Parathyroid adenoma (tissue), 2 donors: ENCODE data around the gene TMEM131.

Experiments used
- H2AFZ ChIP-seq: fragments of 300-600 bp; sonication (generic); one replicate; pipeline ENCODE4 v1.7.0; 2017; ENCODE audit warnings: antibody characterized with exemption, mild to moderate bottlenecking
- H3K27ac ChIP-seq: fragments of 300-600 bp; sonication (generic); one replicate; pipeline ENCODE4 v1.7.0; 2017
- H3K27me3 ChIP-seq: fragments of 300-600 bp; sonication (generic); one replicate; pipeline ENCODE4 v1.7.0; 2017; ENCODE audit warnings: low read length; ENCODE audit not compliant: control insufficient read depth, insufficient read depth
- H3K36me3 ChIP-seq: fragments of 300-600 bp; sonication (generic); one replicate; pipeline ENCODE4 v1.7.0; 2017; ENCODE audit warnings: low read length; ENCODE audit not compliant: control insufficient read depth, insufficient read depth
- H3K4me1 ChIP-seq: fragments of 300-600 bp; sonication (generic); one replicate; pipeline ENCODE4 v1.7.0; 2017; ENCODE audit warnings: control low read depth
- H3K4me2 ChIP-seq: fragments of 300-600 bp; sonication (generic); one replicate; pipeline ENCODE4 v1.7.0; 2017; ENCODE audit warnings: low read length
- H3K4me3 ChIP-seq: fragments of 300-600 bp; sonication (generic); one replicate; pipeline ENCODE4 v1.7.0; 2017; ENCODE audit warnings: low read depth, low read length
- H3K79me2 ChIP-seq: fragments of 300-600 bp; sonication (generic); one replicate; pipeline ENCODE4 v1.7.0; 2017; ENCODE audit warnings: control low read depth
- H3K9ac ChIP-seq: fragments of 300-600 bp; sonication (generic); one replicate; pipeline ENCODE4 v1.7.0; 2017; ENCODE audit warnings: mild to moderate bottlenecking
- H3K9me3 ChIP-seq: fragments of 300-600 bp; sonication (generic); one replicate; pipeline ENCODE4 v1.7.0; 2017; ENCODE audit warnings: low read length; ENCODE audit not compliant: control insufficient read depth
- CTCF ChIP-seq: fragments of 300-600 bp; sonication (generic); IDR thresholded peaks from one replicate; pipeline ENCODE4 v1.7.0; 2017; ENCODE audit warnings: antibody characterized with exemption, mild to moderate bottlenecking
- donor health status: primary hyperparathyroidism.

TMEM131 gene

DNA sequence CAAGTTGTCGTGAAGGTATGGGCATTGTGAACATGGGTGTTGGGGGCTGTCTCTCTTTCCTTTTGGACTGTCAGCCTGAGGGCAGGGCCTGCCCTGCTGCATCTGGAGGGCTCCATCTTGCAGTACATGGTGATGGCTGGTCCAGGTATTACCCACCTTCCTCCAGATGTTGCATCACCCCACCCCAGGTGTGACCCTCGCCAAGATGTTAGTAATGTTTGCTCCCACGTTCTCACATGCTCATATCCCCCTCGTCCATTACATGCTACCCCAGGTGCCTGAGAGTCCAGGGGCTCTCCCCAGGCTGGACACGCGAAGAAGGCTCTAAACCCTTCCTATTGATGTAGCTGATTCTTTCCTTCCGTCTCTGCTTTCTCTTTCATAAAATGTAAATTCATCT lies 268.5 kb downstream of the TMEM131 start:
- Histone ChIP-seq H2AFZ (no peak overlapping the region), H3K27me3 (no peaks in the 10 kb centered on the region), H3K9me3 (no peaks in the 10 kb centered on the region), H3K36me3 (no peaks in the 10 kb centered on the region), H3K9ac (no peak overlapping the region), H3K27ac (no peak overlapping the region), H3K79me2 (no peaks in the 10 kb centered on the region), H3K4me1 (no peaks in the 10 kb centered on the region), H3K4me2 (no peak overlapping the region), H3K4me3 (no peak overlapping the region)
- no peak for TF ChIP-seq CTCF

DNA sequence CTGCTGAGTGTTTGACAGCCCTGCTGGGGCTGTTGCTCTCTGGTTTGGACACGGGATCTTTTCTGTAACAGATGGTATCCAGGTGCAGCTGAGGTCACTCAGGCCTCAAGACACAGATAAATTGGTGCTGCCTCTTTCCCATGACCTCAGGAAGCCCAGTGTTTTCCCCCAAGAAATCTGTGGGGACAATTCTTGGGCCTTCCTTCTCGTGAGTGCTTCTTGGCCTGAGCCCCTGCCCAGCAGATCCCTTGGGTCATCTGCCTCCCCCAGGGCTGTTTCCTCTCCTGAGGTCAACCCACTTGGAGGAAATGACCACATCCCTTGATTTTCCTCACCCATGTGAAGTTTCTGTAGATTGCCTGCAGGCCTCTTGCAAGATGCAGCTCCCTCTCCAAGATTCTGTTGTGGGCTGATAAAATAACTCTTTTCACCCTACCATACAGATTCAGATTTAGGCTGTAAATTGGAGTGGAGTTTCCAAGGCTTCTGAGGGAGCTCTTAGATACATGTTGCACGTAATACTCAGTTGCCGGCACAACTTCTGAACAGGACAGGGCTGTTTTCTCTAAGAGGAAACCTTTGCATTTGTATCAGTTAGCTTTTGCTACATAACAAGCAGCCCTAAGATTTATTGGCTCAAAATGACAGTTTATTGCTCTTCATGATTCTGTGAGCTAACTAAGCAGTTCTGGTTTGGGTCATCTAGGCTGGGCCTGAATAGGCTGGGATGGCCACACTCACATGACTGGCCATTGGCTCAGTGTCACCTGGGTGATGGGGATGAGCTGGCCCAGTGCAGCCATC lies 269.3 kb downstream of the TMEM131 start:
- Histone ChIP-seq H3K27me3 (no peaks in the 10 kb centered on the region), H3K9ac (no peak overlapping the region), H3K9me3 (no peaks in the 10 kb centered on the region), H3K36me3 (no peaks in the 10 kb centered on the region), H3K79me2 (no peaks in the 10 kb centered on the region), H3K27ac (no peak overlapping the region), H2AFZ (no peak overlapping the region), H3K4me1 (no peaks in the 10 kb centered on the region), H3K4me2 (no peak overlapping the region), H3K4me3 (no peak overlapping the region)
- TF ChIP-seq CTCF, result no peak

DNA sequence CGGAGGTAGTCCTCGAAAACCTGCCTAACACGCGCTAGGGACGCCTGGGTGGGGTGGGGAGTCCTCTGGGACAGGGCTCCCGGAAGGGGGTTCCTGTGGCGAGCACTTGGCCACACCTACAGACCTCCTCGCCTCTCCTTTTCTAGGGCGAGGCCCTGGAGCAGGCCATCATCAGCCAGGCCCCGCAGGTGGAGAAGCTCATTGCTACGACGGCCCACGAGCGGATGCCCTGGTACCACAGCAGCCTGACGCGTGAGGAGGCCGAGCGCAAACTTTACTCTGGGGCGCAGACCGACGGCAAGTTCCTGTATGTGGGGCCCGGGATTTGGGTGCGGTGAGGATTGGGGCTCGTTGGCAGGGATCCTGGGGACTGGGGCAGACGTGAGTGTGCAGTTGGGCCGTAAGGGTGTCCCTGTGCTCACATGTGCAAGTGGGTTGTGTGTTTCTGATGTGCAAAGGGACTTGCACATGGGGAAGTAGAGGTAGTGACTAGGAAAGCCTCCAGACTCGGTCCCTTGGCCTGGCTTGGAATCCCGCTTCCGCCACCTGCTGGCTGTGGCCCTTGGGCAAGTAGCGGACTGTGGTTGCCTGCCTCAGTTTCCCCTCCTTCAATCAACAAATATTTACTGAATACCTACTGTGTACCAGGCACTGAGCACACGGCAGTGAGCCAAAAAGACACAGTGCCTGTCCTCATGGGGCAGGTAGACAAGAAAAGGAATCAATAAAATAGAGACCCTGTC lies 270.6 kb downstream of the TMEM131 start:
- no peaks in the 10 kb centered on the region for H3K9me3 ChIP-seq
- no peaks in the 10 kb centered on the region for H3K27me3 ChIP-seq
- H3K9ac ChIP-seq, result no peak overlapping the region
- H3K27ac ChIP-seq, result no peak overlapping the region
- H3K4me3 ChIP-seq, result no peak overlapping the region
- no peaks in the 10 kb centered on the region for H3K4me1 ChIP-seq
- no peaks in the 10 kb centered on the region for H3K79me2 ChIP-seq
- H2AFZ ChIP-seq, result no peak overlapping the region
- H3K36me3 ChIP-seq, result no peaks in the 10 kb centered on the region
- no peak overlapping the region for H3K4me2 ChIP-seq
- no peak for TF ChIP-seq CTCF

GRCh38 chr2:97724501-97724900 lies 271.2 kb downstream of the TMEM131 start:
- H3K4me2 ChIP-seq, result no peak overlapping the region
- no peak overlapping the region for H3K4me3 ChIP-seq
- H3K79me2 ChIP-seq, result no peaks in the 10 kb centered on the region
- no peaks in the 10 kb centered on the region for H3K9me3 ChIP-seq
- no peak overlapping the region for H2AFZ ChIP-seq
- no peak for TF ChIP-seq CTCF
- H3K27ac ChIP-seq, result no peak overlapping the region
- no peaks in the 10 kb centered on the region for H3K27me3 ChIP-seq
- H3K9ac ChIP-seq, result no peak overlapping the region
- H3K4me1 ChIP-seq, result no peaks in the 10 kb centered on the region
- no peaks in the 10 kb centered on the region for H3K36me3 ChIP-seq
